SH-SY5Y (cell line): ENCODE data around the gene VPS41.

ENCODE experiments used
- GATA2 ChIP-seq: IDR thresholded peaks from 2 replicates; pipeline ENCODE4 v1.6.1; 2011; ENCODE audit warnings: mild to moderate bottlenecking, low read depth, low read length
- GATA3 ChIP-seq: IDR thresholded peaks from 2 replicates; pipeline ENCODE4 v1.6.1; 2011; ENCODE audit warnings: low read depth, mild to moderate bottlenecking, low read length, moderate library complexity

DNA sequence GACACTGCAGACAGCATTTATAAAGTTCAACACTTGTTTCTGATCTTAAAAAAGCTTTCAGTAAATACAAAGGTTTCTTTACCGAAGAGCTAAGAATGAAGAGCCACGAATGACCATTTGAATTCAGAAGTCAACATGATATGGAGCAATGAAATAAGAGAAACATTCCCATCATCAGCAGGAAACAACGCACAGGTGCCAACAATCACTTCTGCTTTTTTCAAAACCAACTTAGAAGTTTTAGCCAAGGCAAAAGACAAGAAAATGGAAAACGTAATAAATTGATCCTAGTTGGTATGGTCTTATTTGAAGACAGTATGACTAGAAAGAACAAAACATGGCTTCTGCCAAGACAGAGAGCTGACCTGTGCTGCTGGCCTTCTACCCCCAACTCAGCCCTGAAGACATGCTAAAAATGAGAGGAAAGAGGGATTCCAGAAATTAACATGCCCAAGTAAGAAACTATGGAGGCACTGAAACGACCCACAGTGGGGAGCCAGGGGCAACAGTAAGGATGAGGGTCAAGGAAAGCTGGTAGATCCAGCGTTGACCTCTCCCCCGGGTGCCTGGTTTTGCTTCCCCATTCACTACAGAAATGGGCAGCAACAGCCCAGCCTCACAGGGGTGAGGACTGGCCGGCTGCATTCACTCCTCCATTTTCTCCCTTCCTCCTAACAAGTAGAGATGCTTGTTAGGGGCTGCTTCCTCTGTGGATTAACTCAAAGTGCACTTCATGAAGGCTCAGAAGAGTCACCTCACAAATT is 30.1 kb downstream of the VPS41 start:
- TF ChIP-seq GATA2 (no peak), GATA3 (no peak)
